Fibroblast of skin of left biceps (primary cell): ENCODE results near the gene NEK8.
A peak's percentile ranks its signal among the peaks of the same experiment; 100 is the strongest.
"Not testable (repeated sequence)": the region's sequence is repeated elsewhere in the genome, so short reads cannot be mapped to it uniquely, and the experiment has no call there.

Experiments used
- DNase-seq, 2 experiments: peaks; one replicate each; pipeline ENCODE4 v3.0.0-alpha.2; 2013; ENCODE audit warnings: low read depth in 2 of 2

Gene NEK8

GRCh38 chr17:28725660-28726225 is 2.8 kb upstream of the NEK8 start:
- no peak for DNase-seq

- no peak for DNase-seq
Measured at GRCh38 chr17:28726226-28726626, 2.4 kb upstream of the NEK8 start, which contains the start of gene TLCD1. Gene TLCD1, minus strand, starts transcription at chr17:28726233. Its CDS starts 136 bp downstream, at chr17:28726097.

- peak; percentile 76 to 83 for DNase-seq
Measured at GRCh38 chr17:28726627-28727491, 1.7 kb upstream of the NEK8 start.

GRCh38 chr17:28729950-28730330 is 1.4 kb downstream of the NEK8 start:
- DNase-seq, result no peak

GRCh38 chr17:28733346-28733745 is 4.8 kb downstream of the NEK8 start:
- DNase-seq, result no peak

- DNase-seq, result no peak
Measured at GRCh38 chr17:28734712-28735241, 6.2 kb downstream of the NEK8 start.

- no peak for DNase-seq
Measured at GRCh38 chr17:28735242-28735722, 6.7 kb downstream of the NEK8 start.

- not testable (repeated sequence) for DNase-seq
Measured at GRCh38 chr17:28735913-28736769, 7.6 kb downstream of the NEK8 start.

- no peak for DNase-seq
Measured at GRCh38 chr17:28737316-28737715, 8.7 kb downstream of the NEK8 start.

- DNase-seq, result no peak
Measured at GRCh38 chr17:28737770-28738679, 9.4 kb downstream of the NEK8 start.

- no peak for DNase-seq
Measured at GRCh38 chr17:28738680-28739384, 10.2 kb downstream of the NEK8 start.

- DNase-seq, result no peak
Measured at GRCh38 chr17:28740406-28741357, 12.1 kb downstream of the NEK8 start.

GRCh38 chr17:28741358-28742349 is 13.1 kb downstream of the NEK8 start:
- no peak for DNase-seq

- DNase-seq, result no peak
Measured at GRCh38 chr17:28743243-28744103, 14.9 kb downstream of the NEK8 start, which contains the start of gene TRAF4. Gene TRAF4, plus strand, starts transcription at chr17:28744011. Its CDS starts 102 bp downstream, at chr17:28744113.

- DNase-seq, result no peak
Measured at GRCh38 chr17:28744104-28744971, 15.8 kb downstream of the NEK8 start.
